DOHH2 (cell line): ENCODE data around the gene PRSS12.

ENCODE experiments used
- CTCF ChIP-seq: fragments of 200-600 bp; sonication (generic); IDR thresholded peaks from one replicate; pipeline ENCODE4 v1.5.1; 2014; ENCODE audit warnings: antibody characterized with exemption, mild to moderate bottlenecking, low read depth, low read length; ENCODE audit not compliant: poor library complexity, severe bottlenecking
- EZH2phosphoT487 ChIP-seq: fragments of 200-600 bp; sonication (generic); IDR thresholded peaks from 2 replicates; pipeline ENCODE4 v1.6.1; 2017; ENCODE audit warnings: borderline replicate concordance, mild to moderate bottlenecking, antibody characterized with exemption, low read length, moderate library complexity, mixed read lengths

GRCh38 chr4:118397623-118397979, 44.8 kb upstream of the PRSS12 start:
- TF ChIP-seq CTCF (no peak), EZH2phosphoT487 (no peak)
